Daoy (cell line): ENCODE measurements around the gene SLC7A6OS. TPM values are rescaled to one million over a fixed set of nuclear protein-coding genes. Genes with fewer than 3 reads are reported as not detected.
A peak's percentile ranks its signal among the peaks of the same experiment; 100 is the strongest.

Experiments used
- DNase-seq: peaks from one replicate; pipeline ENCODE4 v3.0.0-alpha.2; 2015; ENCODE audit warnings: low read depth
- total RNA-seq: library from RNA; depleted of rRNA; stranded (reverse); fragments of >200 nt; shearing (Covaris generic); gene quantifications from 2 replicates; pipeline ENCODE4 v1.2.3, GENCODE V29; 2014; rRNA removed

Gene SLC7A6OS
- 6.6 and 6.7 TPM in 2 replicates for total RNA-seq

DNA sequence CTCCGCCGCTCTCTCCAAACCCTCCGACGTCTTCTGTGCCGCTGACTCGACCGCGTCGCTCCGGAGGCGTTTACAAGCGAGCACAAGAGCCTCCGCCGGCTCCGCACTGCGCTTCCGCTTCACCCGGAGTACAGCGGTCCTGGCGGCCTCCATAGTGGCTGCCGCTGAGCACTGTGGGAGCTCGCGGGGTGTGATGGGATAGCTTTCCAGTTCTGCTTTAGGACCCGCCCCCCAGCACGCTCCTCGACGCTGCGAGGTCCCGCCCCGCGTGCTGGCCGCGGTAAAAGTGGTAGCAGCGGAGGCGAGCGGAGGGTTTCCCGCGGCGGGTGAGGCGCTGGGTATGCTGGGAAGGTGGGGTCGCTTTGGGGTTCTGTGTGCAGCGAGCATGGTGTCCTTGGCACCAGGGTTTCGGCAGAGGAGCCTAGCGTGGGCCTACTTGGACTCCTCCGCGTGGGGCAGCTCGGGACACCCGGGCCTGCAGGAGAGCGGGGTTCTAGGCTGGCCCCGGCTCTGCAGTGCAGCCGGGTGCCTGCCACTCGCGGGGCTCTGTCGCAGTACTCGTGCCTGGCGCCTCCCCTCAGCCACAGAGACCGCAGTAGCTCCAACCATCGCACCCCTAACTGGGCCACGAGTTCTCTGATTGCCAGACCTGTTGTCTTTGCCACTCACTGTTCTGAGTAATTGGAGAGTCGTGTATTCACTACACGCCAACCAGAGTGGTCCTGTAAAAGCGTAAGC, at the start of gene SLC7A6OS, which contains the start of gene PRMT7:
TSS of gene SLC7A6OS (minus strand) at position 173 of the 738 bp plus-strand sequence. CDS start at position 153, 20 bp downstream.
TSS of gene PRMT7 (plus strand) at position 246 of the 738 bp plus-strand sequence. CDS start 4,961 bp downstream, outside the sequence.
- peak; percentile 90 for DNase-seq

DNA sequence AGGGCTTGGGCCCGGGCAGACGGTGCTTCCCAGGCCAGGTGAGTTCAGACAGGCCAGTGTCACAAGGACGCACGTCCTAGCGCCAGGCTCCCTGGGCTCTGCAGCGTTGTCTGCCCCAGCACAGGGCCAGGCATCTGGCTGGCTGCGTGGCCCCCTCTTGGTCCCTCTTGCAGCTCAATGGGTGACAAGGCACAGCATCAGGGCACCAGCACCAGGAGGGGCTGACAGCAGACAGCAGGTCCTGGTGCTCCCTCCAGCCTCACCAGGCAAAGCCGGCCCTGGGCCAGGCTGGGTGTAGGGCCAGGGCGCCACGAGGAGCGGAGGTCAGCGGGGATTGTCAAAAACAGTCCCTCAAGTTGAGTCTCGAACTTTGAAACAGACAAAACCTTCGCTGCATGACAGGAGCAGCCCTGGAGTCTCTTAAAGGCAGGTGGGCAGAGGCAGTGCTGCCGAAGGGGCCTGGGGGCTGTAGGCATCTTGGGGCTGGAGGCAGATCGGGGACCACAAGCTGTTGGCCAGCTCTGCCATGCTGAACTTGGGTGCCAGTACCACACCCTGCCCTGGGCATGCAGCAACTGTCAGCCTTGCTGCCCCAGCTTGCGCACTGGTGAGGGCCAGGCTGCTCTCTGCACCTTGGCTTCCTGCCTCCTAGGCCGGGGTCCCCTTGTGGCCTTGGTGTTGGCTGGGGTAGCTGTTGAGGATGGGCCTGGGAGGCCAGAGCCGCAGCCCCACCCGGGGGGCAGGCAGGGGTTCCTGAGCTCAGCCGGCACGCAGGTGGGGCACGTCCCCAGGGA, 48.8 kb upstream of the SLC7A6OS start:
- DNase-seq: no peak

DNA sequence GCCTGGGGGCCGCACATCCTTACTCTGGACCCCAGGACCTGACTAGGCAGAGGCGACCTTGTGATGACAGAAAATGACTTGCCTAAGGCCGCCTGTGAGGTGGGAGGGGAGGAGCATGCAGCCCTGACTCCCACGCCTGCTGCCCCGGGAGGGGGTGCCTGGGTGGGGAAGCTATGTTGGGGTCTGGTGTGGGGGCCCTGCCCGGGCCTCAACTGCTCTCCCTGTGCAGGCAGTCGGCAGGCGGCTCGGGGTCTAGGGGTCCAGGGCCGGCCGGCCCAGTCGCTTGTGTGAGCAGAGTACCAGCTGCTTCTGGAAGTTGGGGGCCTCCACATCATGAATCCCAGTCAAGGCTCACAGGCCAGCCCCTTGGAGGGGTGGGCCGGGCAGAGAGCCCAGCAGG, 48.2 kb upstream of the SLC7A6OS start:
- no peak for DNase-seq

DNA sequence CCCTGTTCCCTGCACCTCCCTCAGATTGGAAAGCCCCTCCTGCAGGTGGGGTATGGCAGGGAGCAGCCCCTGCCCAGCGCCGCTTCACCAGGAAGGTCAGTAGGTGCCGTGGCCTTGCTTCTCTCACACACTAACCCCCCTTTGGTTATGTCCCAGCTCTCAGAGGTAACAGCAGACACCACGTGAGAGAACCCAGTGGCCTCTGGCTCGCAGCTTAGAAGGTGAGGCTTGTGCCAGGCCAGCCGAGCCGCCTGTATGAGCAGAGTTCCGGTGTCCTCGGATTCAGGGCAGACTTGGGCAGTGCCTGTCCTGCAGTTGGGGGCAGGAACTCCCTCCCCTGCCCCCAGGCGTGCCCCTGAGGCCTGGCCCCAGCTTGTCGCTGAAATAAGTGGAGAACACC, 47.2 kb upstream of the SLC7A6OS start:
- no peak for DNase-seq

DNA sequence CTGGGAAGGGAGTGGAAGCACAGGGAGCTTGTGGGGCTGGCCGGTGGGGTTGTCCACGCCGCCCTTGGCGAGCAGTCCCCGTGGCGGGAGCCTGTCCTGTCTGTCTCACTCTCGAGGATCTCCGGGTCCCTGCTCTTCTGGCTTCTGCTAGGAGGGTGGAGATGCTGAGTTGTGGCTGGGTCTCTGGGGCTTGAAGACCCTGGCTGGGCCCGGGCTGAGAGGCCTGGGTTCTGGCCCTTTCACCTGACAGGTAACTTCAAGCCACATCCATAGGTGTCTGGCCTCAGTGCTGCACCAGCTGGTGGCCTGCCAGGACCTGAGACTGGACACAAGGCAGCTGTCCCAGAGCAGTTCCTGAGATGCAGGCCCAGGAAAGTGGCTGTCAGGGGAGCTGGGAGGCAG, 46.8 kb upstream of the SLC7A6OS start:
- DNase-seq: no peak

DNA sequence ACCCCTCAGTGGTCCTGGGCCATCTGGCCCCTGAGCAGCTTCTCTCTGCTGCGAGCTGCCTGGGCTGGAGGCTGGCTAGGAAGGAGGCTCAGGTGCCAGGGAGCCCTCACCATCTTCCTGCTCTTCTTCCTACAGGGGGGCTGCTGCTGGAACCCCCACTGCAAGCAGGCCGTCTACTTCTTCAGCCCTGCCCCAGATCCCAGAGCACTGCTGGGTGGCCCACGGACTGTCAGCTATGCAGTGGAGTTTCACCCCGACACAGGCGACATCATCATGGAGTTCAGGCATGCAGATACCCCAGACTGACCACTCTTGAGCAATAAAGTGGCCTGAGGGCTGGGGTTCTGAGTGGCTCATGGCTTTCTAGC, 46.2 kb upstream of the SLC7A6OS start:
- DNase-seq: no peak

DNA sequence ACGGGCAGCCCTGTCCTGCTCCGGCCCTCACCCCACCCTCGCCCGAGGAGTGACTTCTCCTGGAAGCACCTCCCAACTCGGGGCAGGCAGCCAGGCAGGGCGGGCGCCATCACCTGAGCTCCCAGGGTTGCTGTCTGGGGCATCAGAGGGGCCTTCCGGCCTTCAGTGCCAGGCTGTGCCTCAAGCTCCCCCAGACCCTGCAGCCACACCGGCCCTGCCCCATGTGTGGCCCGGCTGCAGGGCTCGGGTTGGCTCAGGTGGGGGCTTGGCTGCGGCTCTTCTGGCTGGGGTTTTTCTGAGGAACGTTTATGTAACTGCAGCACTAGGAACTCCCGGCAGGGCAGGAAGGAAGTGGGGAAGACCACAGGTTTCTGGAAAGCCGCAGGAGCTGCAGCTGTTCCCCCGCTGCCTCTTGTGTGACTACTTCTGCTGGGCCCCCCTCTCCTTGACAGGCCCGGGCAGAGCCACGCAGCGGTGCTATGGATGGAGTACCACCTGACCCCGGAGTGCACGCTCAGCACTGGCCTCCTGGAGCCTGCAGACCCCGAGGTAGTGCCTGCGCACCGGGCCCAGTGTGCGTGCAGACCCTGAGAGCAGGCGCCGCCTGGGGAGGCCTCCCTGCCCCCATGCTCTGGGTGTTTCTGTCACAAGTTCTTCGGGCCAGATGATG, 45.6 kb upstream of the SLC7A6OS start:
- no peak for DNase-seq

DNA sequence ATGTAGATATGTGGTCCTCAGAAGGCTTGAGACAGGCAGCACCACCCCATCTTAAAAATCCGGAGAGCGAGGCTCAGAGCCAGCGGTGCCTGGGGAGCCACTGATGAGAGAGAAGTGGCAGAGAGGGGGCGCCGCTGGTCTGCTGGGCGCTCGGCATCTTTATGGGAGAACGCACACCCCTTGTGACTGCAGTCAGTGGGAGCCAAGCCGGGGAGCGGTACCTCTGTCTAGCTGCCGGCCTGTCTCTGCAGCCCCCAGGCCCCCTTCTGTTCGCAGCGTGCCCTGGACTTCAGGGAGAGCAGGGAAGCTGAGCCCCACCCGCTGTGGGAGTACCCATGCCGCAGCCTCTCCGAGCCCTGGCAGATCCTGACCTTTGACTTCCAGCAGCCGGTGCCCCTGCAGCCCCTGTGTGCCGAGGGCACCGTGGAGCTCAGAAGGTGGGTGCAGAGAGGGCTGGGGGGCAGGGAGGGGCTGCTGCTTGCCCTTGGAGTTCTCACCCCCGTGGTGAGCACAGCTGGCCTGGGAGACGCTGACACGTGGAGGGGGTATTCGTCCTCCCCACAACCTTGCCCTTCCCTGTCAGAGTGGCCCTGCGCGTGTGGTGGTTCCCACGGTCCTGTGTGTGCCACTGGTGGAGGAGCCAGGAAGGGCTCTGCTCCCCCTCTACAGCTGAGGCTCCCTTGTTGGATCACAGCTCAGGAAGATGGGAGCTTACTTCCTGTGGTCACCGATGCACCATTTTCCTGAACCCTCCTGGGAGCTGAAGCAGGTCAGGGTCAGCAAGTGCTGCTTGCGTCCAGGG, 44.9 kb upstream of the SLC7A6OS start:
- no peak for DNase-seq

DNA sequence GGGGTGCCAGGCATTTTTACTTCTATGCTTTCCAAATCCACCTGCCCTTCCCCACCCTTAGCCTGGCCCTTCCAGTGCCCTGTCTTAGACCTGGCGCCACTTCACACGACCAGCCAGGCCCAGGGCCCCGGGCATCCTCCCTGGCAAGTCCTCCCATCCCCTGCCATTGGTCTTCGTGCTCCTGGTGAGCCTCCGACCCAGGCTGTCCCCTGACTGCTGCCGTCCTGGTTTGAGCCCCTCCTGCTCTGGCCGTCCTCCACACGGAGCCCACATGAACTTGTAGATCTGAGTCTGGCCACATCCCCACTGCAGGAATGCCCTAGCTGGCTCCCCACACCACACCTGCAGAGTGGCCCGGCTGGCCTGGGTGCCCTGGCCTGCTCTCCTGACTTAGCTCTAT, 44.1 kb upstream of the SLC7A6OS start:
- DNase-seq: no peak

DNA sequence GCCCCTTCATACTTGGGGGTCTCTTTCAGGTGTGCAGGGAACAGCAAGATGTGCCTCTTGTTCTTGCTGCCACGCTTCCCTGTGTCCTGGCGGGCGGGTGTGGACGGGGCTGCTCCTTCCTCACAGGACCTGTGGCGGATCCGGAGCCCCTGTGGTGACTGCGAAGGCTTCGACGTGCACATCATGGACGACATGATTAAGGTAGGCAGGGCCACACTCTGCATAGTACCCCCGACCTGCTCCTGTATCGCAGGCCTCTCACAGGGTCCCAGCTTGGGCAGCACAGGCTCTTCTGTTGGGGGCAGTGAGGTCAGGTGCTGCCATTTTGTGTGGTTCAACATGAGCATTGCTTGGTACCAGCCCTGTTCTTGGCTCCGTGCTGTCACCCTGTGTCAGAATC, 42.6 kb upstream of the SLC7A6OS start:
- no peak for DNase-seq

DNA sequence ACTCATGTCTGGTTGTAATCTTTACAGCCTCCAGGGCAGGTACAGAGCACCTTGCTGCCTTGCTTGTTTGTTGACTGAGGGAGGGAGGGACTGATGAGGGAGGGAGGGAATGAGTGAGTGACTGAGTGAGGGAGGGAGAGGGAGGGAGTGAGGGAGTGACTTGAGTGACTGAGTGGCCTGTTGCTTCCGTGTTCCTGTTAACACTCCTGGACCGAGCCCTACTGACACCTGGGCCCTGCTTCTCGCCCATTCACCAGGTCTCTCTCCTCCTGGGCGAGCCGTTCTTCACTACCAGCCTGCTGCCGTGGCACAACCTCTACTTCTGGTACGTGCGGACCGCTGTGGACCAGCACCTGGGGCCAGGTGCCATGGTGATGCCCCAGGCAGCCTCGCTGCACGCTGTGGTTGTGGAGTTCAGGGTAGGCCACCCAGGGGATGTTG, 41.3 kb upstream of the SLC7A6OS start:
- no peak for DNase-seq

DNA sequence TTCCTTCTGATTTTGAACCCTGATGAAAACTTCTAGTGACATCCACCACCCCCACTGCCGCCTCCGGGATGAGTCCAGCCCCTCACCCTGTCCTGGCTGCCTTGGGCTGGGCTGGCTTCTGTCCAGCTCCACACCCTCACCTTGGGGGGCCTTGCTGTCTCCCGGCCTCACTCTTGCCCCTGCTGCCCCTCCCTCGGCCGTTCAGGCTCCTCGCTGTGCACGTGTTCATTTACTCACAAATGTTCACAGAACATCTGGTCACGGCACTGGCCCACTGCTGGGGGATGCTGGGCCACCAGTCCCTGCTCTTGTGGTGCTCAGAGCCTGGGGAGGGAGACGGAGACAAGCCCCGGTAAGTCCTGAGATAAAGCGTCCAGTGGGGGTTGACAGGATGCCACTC, 40.7 kb upstream of the SLC7A6OS start:
- DNase-seq: no peak

DNA sequence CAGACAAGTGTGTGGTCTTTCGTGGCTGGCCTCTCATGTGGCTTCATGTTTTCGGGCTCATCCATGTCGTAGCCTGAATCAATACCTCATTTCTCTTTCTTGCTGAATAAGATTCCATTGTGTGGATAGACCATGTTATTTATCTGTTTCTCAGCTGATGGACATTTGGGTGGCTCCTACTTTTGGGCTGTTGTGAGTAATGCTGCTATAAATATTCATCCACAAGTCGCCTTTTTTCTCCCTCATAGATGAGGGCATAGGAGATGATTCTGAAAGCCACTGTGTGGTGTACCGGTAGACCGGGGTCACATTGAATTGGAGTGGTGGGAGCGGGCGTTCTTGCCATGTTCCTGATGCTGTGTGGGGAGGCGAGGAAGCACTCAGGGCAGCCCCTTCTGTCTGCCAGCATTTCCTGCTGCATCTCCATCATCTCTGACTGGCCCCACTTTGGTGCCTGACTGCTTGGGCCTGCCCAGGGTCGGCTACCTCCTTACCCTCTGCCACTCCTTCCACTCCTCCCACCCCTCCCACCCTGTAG, 40.1 kb upstream of the SLC7A6OS start:
- no peak for DNase-seq

DNA sequence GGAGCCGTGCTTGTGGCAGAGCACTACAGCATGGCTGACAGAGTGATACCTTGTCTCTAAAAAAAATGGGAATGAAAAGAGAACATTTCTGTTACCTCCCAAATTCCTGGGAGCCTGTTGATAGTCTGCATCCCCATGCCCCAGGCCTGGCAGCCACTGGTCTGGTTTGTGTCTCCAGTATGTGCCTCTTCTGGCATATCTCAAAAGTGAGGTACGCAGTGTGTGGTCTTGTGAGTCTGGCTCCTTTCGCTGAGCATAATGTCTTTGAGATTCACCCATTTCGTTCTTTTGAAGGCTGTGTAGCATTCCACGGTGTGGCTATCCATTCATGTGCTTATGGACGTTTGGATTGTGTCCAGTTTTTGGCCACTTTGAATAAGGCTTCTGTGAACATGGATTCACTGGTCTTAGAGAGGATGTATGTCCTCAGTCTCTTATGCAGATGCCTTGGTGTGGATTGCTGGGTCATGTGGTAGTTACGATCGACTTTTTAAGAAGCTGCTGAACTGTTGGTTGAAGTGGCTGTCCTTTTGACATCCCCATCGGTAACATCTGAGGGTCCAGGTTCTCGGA, 39.2 kb upstream of the SLC7A6OS start:
- DNase-seq: no peak

DNA sequence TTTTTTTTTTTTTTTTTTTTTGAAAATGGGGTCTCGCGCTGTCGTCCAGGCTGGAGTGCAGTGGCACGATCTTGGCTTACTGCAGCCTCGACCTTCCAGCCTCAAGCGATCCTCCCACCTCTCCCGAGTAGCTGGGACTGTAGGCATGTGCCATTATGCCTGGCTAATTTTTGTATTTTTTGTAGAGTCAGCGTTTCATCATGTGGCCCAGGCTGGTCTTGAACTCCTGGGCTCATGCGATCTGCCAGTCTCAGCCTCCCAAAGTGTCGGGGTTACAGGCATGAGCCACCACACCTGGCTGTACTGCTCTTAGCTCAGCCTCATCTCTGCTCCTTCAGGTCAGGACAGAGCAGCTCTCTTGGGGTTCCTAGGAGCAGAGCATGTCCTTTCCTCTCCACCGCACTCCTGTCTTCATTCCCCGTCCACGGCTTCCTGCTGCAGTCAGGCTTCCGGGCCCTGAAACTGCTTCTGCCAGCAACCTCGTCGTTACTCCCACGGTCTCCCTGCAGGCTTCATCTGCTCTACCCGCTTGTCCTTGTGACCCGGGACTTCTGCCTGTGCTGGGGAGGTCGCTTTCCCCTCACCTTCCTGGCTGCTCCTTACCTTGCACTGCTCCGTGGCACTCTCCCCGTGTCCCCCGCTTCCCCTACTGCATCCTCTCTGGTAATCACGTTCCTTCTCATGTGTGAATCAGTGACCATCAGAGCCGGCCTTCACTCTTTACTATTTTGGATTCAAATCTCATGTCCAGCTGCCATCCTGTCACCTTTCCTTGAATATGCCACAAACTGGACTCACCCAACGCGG, 38.1 kb upstream of the SLC7A6OS start:
- no peak for DNase-seq

DNA sequence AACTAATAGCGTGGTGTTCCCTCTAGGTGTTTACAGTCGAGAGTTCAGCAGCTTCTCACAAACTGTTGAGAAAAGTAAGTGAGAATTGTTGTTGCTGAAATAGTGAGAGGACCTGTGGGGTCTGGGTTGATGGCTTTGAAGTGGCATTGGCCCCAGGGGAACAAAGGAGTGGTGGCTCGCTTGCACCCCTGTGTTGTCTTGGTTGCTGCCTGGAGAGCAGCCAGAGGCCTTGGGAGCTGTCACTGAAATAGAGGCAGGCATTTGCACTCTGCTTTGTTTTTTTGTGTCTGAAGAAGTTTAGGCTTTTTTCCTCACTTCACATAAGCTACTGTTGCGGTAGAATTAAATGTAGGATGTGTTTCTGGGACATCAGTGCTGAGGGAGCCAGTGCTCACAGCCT, 36.9 kb upstream of the SLC7A6OS start:
- no peak for DNase-seq

DNA sequence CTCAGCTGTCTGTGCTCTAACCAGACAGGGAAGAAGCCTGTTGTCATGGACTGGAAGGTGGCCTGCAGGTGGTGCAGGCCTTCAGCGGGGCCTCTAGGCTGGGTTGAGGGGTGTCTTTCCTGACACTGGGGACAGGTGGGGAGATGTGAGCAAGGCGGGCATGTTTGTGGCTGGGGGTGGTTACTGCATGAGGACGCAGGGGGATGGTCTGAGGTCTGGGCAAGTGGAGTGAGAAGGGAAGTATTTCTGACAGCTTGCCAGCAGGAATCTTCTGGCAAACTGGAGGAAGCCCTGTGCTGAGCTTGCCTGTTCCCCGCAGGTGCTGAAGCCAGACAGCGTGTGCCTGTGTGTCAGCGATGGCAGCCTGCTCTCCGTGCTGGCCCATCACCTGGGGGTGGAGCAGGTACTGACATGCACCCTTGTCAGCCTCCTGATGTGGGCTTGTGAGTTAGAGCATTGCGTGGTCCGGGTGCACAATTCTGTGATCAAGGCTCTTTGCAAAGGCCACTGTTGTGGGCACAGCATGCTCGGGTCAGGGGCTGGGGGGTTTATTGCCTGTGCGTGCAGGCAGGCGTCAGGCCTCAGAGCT, 36.2 kb upstream of the SLC7A6OS start:
- no peak for DNase-seq

DNA sequence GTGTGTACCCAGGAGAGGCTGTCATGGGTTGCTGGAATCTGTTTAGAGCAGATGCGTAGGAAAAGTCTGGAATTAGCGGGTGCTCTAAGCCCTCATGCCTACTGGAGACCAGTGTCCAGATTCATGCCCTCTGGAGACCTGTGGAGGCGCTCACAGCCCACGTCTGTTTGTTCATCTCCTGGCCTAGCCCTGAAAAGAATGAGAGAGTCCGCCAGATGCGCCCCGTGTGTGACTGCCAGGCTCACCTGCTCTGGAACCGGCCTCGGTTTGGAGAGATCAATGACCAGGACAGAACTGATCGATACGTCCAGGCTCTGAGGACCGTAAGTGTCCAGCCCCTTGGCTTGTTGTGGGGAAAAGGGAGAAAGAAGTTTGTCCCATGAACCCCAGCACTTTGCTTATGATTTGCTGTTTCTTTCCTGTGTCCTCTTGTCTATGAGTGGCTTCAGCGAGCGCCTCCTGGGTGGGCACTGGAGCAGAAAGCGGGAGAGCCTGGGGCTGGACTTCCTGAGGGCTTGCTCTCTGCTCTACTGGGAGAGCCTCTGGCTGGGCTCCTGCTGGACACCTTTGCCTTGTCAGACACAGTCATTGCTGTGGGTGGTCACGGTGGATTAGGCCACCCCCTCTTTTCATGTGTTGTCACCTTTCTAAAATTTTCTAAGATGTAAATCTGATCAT, 35.4 kb upstream of the SLC7A6OS start:
- no peak for DNase-seq

DNA sequence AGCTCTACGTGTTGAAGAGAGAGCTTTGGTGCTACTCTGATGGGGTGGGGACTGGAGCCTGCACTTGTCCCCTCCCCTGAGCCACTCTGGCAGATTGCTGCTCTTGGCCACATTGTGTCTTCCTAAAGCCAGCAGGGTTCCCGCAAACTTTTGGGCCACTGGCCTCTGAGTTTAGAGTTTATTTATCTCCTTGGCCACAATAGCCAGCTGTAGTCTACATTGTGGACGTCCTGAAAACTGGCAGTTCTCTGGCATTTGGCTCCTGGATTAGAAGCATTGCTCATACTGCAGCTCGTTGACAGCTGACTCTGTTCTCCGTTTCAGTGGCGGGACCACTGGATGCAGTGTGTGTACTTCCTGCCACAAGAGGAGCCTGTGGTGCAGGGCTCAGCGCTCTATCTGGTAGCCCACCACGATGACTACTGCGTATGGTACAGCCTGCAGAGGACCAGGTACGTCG, 34.6 kb upstream of the SLC7A6OS start:
- DNase-seq: no peak
